Measurements from ENCODE around the gene S1PR4.

Gene S1PR4

GRCh38 chr19:3222709-3223108, 44.1 kb downstream of the S1PR4 start:
- H3K4me3 ChIP-seq (ENCODE audit: low read length): no peak overlapping the region
- no peaks in the 10 kb centered on the region for H3K36me3 ChIP-seq (ENCODE audit: insufficient read depth, low read depth, low read length)
- no peaks in the 10 kb centered on the region for H3K4me1 ChIP-seq (ENCODE audit: insufficient read depth, low read length)
- H3K9me3 ChIP-seq (ENCODE audit: insufficient read depth, low read depth, low read length): no peaks in the 10 kb centered on the region
- H3K9ac ChIP-seq (ENCODE audit: low read depth, low read length): no peak overlapping the region
- H3K27ac ChIP-seq (ENCODE audit: low read length): no peak overlapping the region
- H3K27me3 ChIP-seq (ENCODE audit: insufficient read depth, low read length): peaks cover 16% of the 10 kb centered on the region

GRCh38 chr19:3224346-3225168, 46.0 kb downstream of the S1PR4 start, which contains the start of gene CELF5:
Gene CELF5 (plus strand): TSS chr19:3224661. CDS start chr19:3224740, 79 bp downstream.
- Histone ChIP-seq H3K27me3 (ENCODE audit: insufficient read depth, low read length) (peaks cover 25% of the 10 kb centered on the region), H3K9ac (ENCODE audit: low read depth, low read length) (no peak within 1 kb of the TSS), H3K36me3 (ENCODE audit: insufficient read depth, low read depth, low read length) (no peaks in the 10 kb centered on the region), H3K9me3 (ENCODE audit: insufficient read depth, low read depth, low read length) (no peaks in the 10 kb centered on the region), H3K27ac (ENCODE audit: low read length) (no peak within 1 kb of the TSS), H3K4me1 (ENCODE audit: insufficient read depth, low read length) (no peaks in the 10 kb centered on the region), H3K4me3 (ENCODE audit: low read length) (peak within 1 kb of the TSS; percentile 57; the same call in 1 of the 2 replicates)

- Histone ChIP-seq H3K9me3 (ENCODE audit: insufficient read depth, low read depth, low read length) (no peaks in the 10 kb centered on the region), H3K36me3 (ENCODE audit: insufficient read depth, low read depth, low read length) (no peaks in the 10 kb centered on the region), H3K9ac (ENCODE audit: low read depth, low read length) (no peak overlapping the region), H3K27me3 (ENCODE audit: insufficient read depth, low read length) (peaks cover 30% of the 10 kb centered on the region), H3K4me3 (ENCODE audit: low read length) (peak overlapping the region; percentile 46; the same call in 1 of the 2 replicates), H3K4me1 (ENCODE audit: insufficient read depth, low read length) (no peaks in the 10 kb centered on the region), H3K27ac (ENCODE audit: low read length) (no peak overlapping the region)
These were observed 46.6 kb downstream of the S1PR4 start for GRCh38 chr19:3225169-3225485.

GRCh38 chr19:3225677-3226093, 47.1 kb downstream of the S1PR4 start:
- peaks cover 36% of the 10 kb centered on the region for H3K27me3 ChIP-seq (ENCODE audit: insufficient read depth, low read length)
- H3K4me1 ChIP-seq (ENCODE audit: insufficient read depth, low read length): no peaks in the 10 kb centered on the region
- peak overlapping the region; percentile 46; the same call in 1 of the 2 replicates for H3K4me3 ChIP-seq (ENCODE audit: low read length)
- H3K9me3 ChIP-seq (ENCODE audit: insufficient read depth, low read depth, low read length): no peaks in the 10 kb centered on the region
- H3K27ac ChIP-seq (ENCODE audit: low read length): no peak overlapping the region
- H3K36me3 ChIP-seq (ENCODE audit: insufficient read depth, low read depth, low read length): no peaks in the 10 kb centered on the region
- no peak overlapping the region for H3K9ac ChIP-seq (ENCODE audit: low read depth, low read length)

- Histone ChIP-seq H3K9ac (ENCODE audit: low read depth, low read length) (no peak overlapping the region), H3K4me3 (ENCODE audit: low read length) (no peak overlapping the region), H3K27me3 (ENCODE audit: insufficient read depth, low read length) (peaks cover 40% of the 10 kb centered on the region), H3K27ac (ENCODE audit: low read length) (no peak overlapping the region), H3K36me3 (ENCODE audit: insufficient read depth, low read depth, low read length) (no peaks in the 10 kb centered on the region), H3K9me3 (ENCODE audit: insufficient read depth, low read depth, low read length) (no peaks in the 10 kb centered on the region), H3K4me1 (ENCODE audit: insufficient read depth, low read length) (no peaks in the 10 kb centered on the region)
These were observed 48.6 kb downstream of the S1PR4 start for GRCh38 chr19:3227054-3227626.

- Histone ChIP-seq H3K4me3 (ENCODE audit: low read length) (no peak overlapping the region), H3K27me3 (ENCODE audit: insufficient read depth, low read length) (peaks cover 40% of the 10 kb centered on the region), H3K4me1 (ENCODE audit: insufficient read depth, low read length) (no peaks in the 10 kb centered on the region), H3K9me3 (ENCODE audit: insufficient read depth, low read depth, low read length) (no peaks in the 10 kb centered on the region), H3K27ac (ENCODE audit: low read length) (no peak overlapping the region), H3K9ac (ENCODE audit: low read depth, low read length) (no peak overlapping the region), H3K36me3 (ENCODE audit: insufficient read depth, low read depth, low read length) (no peaks in the 10 kb centered on the region)
These were observed 50.8 kb downstream of the S1PR4 start for GRCh38 chr19:3229346-3229743.
